ENCODE data around the gene SLC22A7. TPM values are rescaled to one million over a fixed set of nuclear protein-coding genes. Genes with fewer than 3 reads are reported as not detected.

SLC22A7 gene
- total RNA-seq, 1 experiment from 2014 or later = not detected

DNA sequence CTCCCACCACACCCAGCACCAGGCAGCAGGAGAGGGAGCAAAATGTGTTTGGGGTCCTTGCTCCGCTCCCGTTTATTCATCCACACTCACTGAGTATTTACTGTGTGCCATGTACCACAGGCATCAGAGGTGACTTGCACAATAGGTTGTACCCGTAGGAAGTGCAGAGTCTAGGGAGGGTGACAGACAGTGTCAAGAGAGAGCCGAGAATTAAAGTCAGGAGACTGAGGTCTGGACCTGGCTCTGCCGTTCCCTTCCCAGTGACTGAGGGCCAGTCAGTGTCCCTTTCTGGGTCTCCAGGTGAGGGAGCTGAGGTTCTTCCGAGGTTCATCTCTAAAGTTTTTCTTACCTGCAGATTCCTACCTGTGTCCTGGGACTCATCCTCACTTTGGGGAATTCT, 32.5 kb upstream of the SLC22A7 start:
- DNase-seq (ENCODE audit: low spot score) = no peak

DNA sequence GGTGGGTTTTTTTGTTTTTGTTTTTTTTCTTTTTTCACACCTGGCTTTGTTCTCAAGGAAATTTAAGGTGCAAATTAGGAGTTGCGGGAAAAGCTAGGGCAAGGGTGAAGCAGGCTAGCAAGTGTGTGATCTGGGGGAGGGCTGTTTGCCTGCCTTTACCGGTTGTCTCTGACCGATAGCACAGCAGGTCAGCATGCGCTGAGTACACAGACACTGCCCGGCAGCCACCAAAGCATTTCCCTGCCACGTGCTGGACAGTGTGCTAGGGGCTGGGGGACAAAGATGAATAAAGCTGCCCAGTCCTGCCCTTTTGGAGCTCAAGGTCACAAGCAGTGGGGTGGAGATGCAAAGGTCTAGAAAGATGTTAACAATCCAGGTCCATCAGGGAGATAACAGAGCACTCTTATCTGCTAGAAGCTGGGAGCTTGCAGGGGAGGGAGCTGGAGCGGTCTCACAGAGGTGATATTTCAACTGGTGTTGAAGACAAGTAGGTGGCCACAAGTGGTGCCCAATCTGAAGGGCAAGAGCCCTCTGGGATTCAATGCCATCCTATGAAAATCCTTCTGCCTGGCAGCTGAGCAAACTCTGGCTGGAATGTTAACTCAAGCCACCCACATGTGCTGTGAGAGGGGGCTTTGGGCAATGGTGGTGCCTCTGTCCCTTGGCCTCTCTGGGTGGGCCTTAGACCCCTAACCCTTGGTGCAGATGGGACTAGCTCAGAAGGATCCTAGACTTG, 30.3 kb upstream of the SLC22A7 start:
- no peak for DNase-seq (ENCODE audit: low spot score)

DNA sequence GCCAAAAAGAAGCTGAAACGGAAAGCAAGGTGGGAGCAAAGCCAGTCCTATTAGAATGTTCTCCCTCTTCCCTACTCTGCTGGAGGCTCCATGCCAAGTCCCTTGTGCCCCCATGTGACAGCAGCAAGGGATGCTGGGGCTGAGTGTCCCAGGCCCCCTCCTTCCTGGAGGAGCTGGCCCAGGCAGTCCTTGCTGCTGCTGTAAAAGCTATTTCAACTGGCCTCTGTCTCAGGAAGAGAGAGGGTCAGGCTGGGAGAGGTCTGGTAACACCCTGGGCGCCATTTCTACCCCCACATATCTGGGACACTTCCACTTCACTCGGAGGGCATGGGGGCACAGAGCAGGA, 29.7 kb upstream of the SLC22A7 start:
- DNase-seq (ENCODE audit: low spot score) = no peak

DNA sequence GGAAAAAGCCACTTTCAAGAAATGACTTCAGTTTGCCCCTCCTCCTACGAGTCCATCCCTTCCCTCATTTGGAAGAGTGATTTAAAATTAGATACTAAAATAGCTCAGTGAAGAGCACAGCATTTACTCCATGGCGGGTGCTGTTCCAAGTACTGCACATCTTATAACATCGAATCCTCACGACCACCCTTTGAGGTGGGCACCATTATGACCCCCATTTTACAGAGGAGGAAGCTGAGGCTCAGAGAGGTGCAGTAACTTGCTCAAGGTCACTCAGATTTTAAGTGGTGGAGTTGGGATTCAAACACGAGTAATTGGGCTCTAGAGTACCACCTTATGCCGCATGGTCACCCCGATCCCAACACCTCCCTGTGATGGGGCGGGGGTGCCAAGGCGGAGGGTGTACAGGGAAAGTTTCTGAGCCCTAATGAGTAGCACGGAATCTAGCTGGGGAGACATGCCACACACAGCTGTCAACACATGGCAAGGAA, 29.2 kb upstream of the SLC22A7 start:
- no peak for DNase-seq (ENCODE audit: low spot score)

GRCh38 chr6:43269273-43270007, 28.6 kb upstream of the SLC22A7 start:
- no peak for DNase-seq (ENCODE audit: low spot score)

GRCh38 chr6:43271103-43271815, 26.8 kb upstream of the SLC22A7 start:
- DNase-seq (ENCODE audit: low spot score) = no peak

DNA sequence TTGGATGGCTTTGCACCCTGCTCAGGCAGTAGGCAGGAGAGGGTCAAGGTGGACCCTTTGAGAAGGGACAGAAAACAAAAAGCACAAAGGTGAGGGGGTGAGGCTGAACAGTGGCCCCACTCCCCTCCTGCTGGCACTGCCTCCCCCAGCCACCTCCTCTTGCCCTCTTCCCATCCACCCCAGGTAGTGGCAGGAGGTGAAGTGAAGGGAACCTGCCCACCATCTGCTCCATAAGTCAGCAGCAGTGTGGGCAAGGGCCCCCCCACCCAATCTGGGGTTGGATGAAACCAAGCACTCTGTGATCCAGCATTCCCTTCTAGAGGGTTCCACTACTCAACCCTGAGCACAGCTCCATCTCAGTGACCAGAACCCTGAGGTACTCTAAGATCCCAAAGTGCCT, 26.1 kb upstream of the SLC22A7 start:
- DNase-seq (ENCODE audit: low spot score) = no peak

DNA sequence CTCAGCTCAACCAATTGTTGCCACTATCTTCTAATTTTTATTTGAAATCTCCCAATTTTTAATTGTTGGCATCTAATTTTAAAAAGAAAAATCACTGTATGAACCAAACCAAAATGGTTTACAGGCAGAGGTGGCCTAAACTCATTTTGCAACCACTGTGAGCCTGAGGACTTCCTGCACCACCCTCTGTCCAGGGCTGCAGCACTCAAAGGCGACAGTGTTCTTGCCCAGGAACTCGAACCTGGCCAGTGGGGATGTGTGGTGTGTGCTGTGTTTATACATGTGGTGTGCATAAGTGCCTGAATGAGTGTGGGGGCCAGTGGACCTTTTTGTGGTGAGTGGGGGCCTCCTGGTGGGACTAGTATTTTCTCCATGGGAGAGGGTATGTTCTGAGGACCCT, 24.4 kb upstream of the SLC22A7 start:
- no peak for DNase-seq (ENCODE audit: low spot score)

DNA sequence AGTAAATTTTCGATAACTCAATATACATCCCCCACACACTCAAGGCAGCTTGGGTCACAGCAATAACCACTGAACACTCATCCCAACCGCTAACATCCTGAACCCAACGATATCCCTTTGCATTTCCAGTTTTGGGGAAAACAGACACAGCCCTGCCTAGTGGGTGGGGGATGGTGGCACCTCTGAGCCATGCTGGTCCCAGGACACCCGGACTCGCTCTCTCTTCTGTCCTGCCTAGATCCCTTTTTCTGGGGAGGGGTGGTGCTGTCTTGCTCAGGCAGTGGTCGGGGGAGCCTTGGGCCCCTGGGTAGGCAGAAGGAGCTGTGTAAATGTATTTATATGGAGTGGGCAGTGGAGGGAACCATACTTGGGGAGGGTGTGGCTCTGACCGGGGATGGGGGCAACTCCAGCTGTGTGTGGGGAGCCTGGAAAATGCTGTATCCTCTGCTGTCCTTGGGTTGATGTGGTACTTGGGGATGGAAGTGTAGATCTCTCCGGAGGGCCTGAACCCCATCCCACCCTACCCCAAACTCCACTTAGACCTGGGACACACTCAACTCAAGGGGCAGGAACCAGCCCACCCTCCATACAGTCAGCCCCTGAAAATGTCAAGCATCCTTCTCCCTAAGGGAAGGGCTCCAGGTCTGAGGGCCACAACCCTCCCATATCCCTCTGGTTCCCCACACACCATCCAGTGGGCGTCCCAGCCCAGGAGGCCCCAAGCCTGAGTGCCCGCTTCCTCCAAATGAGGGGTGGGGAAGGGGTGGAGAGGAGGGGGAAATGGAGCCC, 23.7 kb upstream of the SLC22A7 start:
- DNase-seq (ENCODE audit: low spot score) = no peak

DNA sequence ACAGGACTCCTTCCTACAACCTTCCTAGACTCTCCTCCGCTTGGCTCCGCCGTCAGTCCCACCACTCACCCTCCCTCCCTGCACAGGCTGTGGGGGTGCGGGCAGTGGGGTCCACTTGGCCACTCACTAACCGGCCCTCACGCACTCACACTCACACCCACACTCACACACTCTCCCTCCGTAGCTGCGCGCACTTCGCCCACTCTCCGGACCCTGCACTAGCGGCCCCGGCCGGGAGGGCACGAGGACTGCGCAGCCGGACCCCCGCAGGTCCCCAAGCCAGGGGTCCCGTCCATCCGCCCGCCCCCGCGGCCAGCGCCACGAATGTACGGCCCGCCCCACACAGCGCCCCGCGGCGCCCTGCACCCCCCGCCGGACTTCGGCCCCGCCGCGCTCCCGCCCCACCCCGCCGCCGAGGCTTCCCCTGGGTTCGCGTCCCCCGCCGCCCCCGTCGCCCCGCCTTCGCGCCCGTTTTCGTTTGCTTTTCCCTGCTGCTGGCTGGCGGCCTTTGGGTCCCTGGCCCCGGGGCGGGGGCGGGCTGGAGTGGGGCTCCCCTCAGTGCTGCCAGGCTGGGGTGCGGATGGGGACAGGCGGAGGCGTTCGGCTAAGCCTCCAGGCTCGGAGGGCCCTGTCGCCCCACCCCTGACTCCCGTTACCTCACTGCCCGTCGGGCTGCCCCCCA, 23.0 kb upstream of the SLC22A7 start:
- DNase-seq (ENCODE audit: low spot score) = no peak

GRCh38 chr6:43275801-43276576, 22.1 kb upstream of the SLC22A7 start:
- no peak for DNase-seq (ENCODE audit: low spot score)

DNA sequence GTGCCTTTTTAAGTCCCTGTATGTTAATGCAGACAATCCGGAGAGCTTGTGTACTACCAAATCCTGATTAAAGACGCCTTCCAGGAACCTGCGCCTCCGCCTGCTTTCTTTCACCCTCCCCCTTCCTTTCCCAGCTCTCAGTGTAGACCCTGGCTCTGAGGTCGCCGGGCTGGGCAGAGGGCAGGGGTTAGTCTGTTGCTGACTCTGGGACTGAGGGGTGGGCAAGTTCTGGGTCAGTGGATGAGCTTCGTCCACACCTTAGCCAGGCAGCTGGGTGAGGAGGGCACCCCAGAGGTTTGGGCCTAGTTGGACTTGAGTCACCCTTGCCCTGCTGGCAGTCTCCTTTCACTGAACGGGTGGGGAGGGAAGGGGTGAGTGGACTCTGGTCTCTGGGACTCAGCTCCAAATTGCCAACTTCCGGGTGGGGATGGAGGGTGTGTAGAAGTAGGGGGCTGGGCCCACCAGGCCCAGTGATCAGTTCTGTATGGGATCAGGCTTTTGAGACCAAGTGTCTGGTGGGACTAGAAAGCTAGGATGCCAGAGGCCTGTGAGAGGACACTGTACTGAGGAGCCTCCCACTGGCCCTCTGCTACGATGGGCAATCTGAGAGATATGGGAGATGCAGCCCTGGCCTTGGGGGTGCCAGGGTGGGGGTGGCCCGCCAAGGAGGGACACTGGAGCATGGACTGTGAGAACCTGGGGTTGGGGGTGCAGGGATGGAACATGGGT, 21.3 kb upstream of the SLC22A7 start:
- no peak for DNase-seq (ENCODE audit: low spot score)

DNA sequence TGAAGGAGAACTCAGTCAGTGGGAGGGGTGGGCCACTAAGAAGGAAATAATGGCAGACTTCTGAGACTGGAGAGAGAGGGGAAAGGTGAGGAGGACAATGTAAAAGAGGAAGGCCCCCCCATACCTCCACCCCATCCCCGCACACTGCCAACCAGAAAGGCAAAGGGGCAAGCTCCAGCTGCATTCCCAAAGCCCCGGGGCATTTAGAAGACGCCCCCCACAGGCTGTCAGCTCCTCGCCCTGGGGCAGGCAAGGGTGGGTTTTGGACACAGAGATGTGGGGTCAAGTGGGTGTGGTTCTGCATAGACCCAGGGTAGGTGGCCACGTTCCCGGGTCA, 20.8 kb upstream of the SLC22A7 start:
- DNase-seq (ENCODE audit: low spot score) = no peak

DNA sequence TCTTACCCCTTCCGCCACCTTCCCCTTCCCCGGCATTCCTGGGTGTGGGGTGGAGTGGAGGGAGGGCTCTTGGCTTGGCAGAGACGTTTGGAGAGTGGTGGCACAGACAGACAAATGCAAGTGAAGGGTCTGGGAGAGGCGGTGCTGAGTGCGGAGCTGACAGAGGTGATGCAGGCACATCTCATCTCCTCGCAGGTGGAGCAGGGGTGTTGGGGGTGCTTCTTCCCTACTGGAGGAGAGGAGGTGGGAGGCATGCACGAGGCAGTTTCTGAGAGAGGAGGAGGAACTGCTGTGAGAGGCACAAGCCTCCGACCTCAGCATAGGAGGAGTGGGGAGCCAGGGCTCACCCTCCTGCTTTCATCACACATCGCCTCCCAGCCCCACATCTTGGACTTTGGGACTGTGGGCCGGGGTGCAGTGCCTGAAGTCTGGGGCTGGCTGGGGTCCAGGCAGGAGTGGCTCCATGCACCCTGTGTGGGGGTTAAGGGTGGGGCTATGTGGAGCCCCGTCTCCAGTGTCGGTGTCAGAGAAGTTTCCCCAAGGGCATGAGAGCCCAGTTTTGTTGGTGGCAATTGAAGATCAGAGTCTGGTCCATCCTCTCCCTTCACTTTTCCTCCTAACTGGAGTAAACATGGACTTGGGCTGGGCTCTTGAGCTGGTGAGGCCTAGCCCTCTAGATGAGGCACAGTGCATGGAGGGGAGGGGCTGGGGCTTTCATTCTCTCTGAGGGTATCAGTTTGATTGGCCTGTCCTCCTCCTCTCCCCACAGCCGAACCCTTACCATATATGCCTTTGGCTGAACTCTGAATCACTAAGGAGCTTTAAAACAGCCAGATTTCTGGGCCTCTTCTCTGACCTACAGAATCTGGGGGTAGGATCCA, 20.2 kb upstream of the SLC22A7 start:
- DNase-seq (ENCODE audit: low spot score) = no peak

GRCh38 chr6:43278524-43279078, 19.5 kb upstream of the SLC22A7 start:
- DNase-seq (ENCODE audit: low spot score) = peak; percentile 52

- no peak for DNase-seq (ENCODE audit: low spot score)
These were observed 17.8 kb upstream of the SLC22A7 start for GRCh38 chr6:43280234-43280633.

GRCh38 chr6:43282060-43282459, 16.0 kb upstream of the SLC22A7 start:
- DNase-seq (ENCODE audit: low spot score) = no peak

GRCh38 chr6:43282636-43283513, 15.2 kb upstream of the SLC22A7 start:
- no peak for DNase-seq (ENCODE audit: low spot score)

All from A172 (cell line).